Left colon (tissue), 2 donors: ENCODE results near the gene RMI2. TPM values are rescaled to one million over a fixed set of nuclear protein-coding genes. Genes with fewer than 3 reads are reported as not detected.

Source experiments
- microRNA-seq, 2 donors: library from miRNA; unstranded; fragments of <30 nt; microRNA quantifications; one replicate each; pipeline versions ENCODE4 v1.1.0 to v1.2.0, GENCODE V29; 2020
- total RNA-seq, 2 donors: library from RNA; stranded (reverse); fragmentation: NEBNext Ultra II Directional; extraction: Animal tissue kit (Norgen Biotek cat#: 25700); gene quantifications; one replicate each; pipeline ENCODE4 v1.2.1, GENCODE V29; 2021
- donor health status: DM: no; HTN: no; CAD: no.
- donor health status: DM: yes; HTN: yes; CAD: no.

Gene RMI2
- total RNA-seq, 2 donors from 2014 or later: 5.5 to 8.3 TPM

Small RNA genes lying within 50 kb of the gene (microRNA-seq; reads per million reads assigned to microRNA genes)
- gene MIR548H2: 0 reads per million in 2 donors

Other genes with a start within 250 kb of the RMI2 start
- gene SOCS1, start 89.3 kb upstream of the RMI2 start, total RNA-seq: 1 to 10 TPM; 4.7 to 4.9 TPM
- not detected for gene TNP2, start 76.1 kb upstream of the RMI2 start, total RNA-seq
- not detected for gene PRM3, start 71.8 kb upstream of the RMI2 start, total RNA-seq
- not detected for gene PRM2, start 69.0 kb upstream of the RMI2 start, total RNA-seq
- not detected for gene PRM1, start 64.1 kb upstream of the RMI2 start, total RNA-seq
- 100 to 1,000 TPM; 171 to 240 TPM for gene LITAF, start 241.5 kb downstream of the RMI2 start, total RNA-seq